IPS DF 6.9 (cell line): Measurements from ENCODE around the gene YWHAG.
A peak's percentile ranks its signal among the peaks of the same experiment; 100 is the strongest.
"Not testable (repeated sequence)": the region's sequence is repeated elsewhere in the genome, so short reads cannot be mapped to it uniquely, and the experiment has no call there.

Experiments
- DNase-seq: peaks from one replicate; pipeline ENCODE4 v3.0.0-alpha.2; 2013; ENCODE audit warnings: low read depth, low spot score
- H3K27ac ChIP-seq: one replicate; pipeline ENCODE4 v1.5.1; 2013; ENCODE audit warnings: low read length, control low read depth
- H3K27me3 ChIP-seq: 2 replicates; pipeline ENCODE4 v1.6.1; 2013; ENCODE audit warnings: mild to moderate bottlenecking, low read length; ENCODE audit not compliant: control insufficient read depth, insufficient read depth
- H3K36me3 ChIP-seq: 2 replicates; pipeline ENCODE4 v1.6.1; 2013; ENCODE audit warnings: low read length; ENCODE audit not compliant: control insufficient read depth, insufficient read depth
- H3K4me1 ChIP-seq: 2 replicates; pipeline ENCODE4 v1.6.1; 2013; ENCODE audit warnings: low read length; ENCODE audit not compliant: control insufficient read depth, insufficient read depth
- H3K4me3 ChIP-seq: 2 replicates; pipeline ENCODE4 v1.5.1; 2013; ENCODE audit warnings: mild to moderate bottlenecking, low read length
- H3K9me3 ChIP-seq: 2 replicates; pipeline ENCODE4 v1.6.1; 2013; ENCODE audit warnings: low read length, inconsistent platforms; ENCODE audit not compliant: control insufficient read depth, insufficient read depth
- WGBS: extraction: QIAGEN DNeasy Blood & Tissue Kit; methylation state at CpG from one replicate; pipeline ENCODE4 v1.1.7; 2013; ENCODE audit warnings: mixed read lengths, missing lambda C conversion rate; ENCODE audit not compliant: insufficient read length, insufficient coverage; 5-methylcytosine and 5-hydroxymethylcytosine counted together

YWHAG gene

DNA sequence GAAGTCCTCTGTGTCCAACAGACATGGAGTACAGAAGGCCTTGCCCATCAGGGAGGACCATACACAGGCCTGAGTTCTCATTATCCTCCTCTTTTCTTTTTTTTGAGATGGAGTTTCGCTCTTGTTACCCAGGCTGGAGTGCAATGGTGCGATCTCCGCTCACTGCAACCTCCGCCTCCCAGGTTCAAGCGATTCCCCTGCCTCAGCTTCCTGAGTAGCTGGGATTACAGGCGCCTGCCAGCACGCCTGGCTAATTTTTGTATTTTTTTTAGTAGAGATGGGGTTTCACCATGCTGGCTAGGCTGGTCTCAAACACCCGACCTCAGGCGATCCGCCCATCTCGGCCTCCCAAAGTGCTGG is 36.8 kb upstream of the YWHAG start:
- H3K9me3 ChIP-seq, DNase-seq, H3K27ac ChIP-seq, H3K27me3 ChIP-seq, H3K36me3 ChIP-seq, H3K4me3 ChIP-seq, H3K4me1 ChIP-seq: not testable (repeated sequence)
- WGBS, result no CpG with 5 or more reads among the region's 11 CpGs

DNA sequence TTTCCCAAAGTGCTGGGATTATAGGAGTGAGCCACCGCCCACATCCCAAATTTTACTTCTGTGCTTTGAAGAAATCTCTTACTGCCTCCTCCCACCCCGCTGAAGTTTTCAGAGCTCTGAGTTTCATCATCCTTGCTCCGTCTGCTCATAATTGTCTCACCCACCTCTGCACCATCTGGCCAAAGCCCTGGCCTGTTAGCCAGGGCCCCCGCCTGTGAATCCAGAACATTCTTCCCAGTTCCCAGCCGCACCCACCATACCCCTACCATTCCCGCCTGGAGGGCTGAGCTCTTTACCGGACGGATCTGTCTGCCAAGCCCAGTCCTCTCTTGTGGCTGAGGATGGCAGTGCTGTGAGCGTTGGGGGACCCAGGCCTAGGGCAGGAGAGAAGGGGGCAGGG is 36.2 kb upstream of the YWHAG start:
- no CpG with 5 or more reads among the region's 9 CpGs for WGBS
- DNase-seq, result no peak
- Histone ChIP-seq H3K27me3 (no peaks in the 10 kb centered on the region), H3K9me3 (no peaks in the 10 kb centered on the region), H3K27ac (no peak overlapping the region), H3K4me1 (peaks cover 9% of the 10 kb centered on the region; the same call in 1 of the 2 replicates), H3K4me3 (no peak overlapping the region), H3K36me3 (no peaks in the 10 kb centered on the region)

DNA sequence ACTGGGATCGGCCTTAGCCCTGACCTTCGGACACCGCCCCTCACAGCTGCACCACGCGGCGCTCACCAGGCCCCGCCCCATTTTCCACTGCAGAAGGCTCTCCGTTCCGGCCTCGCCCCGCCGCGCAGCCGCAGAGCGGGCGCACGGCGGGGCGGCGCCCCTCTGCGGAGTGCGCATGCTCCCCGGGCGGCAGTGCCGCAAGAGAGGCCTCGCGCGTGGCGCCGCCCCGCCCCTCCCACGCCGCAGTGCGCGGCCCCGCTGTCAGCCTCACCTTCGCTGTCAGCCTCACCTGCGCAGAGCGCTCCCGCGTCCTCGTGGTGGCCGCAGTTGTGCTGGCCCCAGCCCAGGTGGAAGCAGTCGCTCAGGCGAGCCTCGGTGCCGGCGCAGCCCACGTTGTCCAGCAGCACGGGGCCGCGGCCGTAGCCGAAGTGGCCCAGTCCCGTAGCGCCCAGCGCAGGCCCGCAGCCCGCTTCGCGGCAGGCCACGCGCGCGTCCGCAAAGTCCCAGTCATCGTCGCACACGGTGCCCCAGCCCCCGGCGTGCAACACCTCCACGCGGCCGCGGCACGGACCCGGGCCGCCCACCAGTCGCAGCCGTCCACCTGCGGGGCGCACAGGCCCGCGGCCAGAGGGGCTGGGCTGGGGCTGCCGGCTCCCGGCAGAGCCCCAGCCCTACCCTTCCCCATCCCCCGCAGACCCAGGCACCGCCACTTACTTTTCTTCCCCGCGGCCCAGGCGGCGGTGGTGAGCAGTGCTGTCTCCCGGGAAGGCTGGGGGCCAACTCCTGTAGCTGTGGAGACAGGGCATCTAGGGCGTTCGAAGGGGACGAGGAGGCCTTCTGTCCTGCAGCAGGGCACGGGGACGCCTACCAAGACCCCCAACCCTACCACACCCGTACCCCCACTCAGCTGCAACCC is 34.6 kb upstream of the YWHAG start:
- Histone ChIP-seq H3K27ac (no peak overlapping the region), H3K4me3 (peak overlapping the region; percentile 42; the same call in 1 of the 2 replicates), H3K27me3 (no peaks in the 10 kb centered on the region), H3K9me3 (no peaks in the 10 kb centered on the region), H3K4me1 (peaks cover 9% of the 10 kb centered on the region; the same call in 1 of the 2 replicates), H3K36me3 (no peaks in the 10 kb centered on the region)
- peak; percentile 83 for DNase-seq
- no CpG with 5 or more reads among the region's 99 CpGs for WGBS

DNA sequence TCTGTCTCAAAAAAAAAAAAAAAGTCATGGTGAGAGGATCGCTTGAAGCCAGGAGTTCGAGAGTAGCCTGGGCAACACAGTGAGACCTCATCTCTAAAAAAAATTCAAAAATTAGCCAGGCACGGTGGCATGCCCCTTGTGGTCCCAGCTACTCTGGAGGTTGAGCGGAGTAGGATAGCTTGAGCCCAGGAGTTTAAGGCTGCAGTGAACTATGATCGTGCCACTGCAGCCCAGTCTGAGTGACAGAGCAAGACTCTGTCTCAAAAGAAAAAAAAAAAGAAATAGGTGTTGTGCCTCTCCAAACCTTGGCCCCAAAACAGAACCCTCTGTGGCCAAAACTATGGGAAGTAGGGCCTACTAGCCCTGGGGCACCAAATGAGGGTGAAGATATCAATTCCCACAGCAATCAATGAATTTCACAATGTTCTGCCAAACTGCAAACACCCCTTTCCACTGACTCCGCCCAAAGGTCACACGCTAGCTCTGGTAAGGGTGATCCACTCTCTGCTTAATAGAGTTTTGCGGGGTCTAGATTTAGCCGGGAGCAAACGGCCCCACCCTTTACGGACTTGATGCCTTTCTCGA is 33.8 kb upstream of the YWHAG start:
- Histone ChIP-seq H3K27ac (no peak overlapping the region), H3K9me3 (no peaks in the 10 kb centered on the region), H3K36me3 (no peaks in the 10 kb centered on the region), H3K27me3 (no peaks in the 10 kb centered on the region), H3K4me1 (peaks cover 6% of the 10 kb centered on the region; the same call in 1 of the 2 replicates), H3K4me3 (no peak overlapping the region)
- no peak for DNase-seq
- whole genome bisulfite sequencing, result no CpG with 5 or more reads among the region's 12 CpGs

DNA sequence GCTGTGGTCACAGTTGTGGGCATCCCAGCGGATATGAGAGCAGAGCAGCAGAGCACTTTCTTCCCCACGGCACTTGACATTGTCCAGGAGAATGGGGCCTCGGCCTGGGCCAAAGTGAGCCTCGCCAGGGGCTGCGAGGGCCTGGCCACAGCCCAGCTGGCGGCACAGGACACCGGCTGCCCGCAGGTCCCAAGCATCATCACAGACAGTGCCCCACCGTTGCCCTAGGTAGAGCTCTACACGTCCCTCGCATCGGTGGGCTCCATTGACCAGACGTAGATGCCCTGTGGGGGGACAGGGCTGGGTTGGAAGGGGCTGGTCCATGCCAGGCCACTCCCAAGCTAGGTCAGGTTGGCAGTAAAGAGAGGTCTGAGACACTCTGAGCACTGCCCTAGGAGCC is 31.3 kb upstream of the YWHAG start:
- Histone ChIP-seq H3K36me3 (no peaks in the 10 kb centered on the region), H3K4me3 (no peak overlapping the region), H3K9me3 (no peaks in the 10 kb centered on the region), H3K4me1 (peaks cover under 1% of the 10 kb centered on the region; the same call in 1 of the 2 replicates), H3K27me3 (no peaks in the 10 kb centered on the region), H3K27ac (no peak overlapping the region)
- WGBS, result no CpG with 5 or more reads among the region's 13 CpGs
- DNase-seq, result no peak

DNA sequence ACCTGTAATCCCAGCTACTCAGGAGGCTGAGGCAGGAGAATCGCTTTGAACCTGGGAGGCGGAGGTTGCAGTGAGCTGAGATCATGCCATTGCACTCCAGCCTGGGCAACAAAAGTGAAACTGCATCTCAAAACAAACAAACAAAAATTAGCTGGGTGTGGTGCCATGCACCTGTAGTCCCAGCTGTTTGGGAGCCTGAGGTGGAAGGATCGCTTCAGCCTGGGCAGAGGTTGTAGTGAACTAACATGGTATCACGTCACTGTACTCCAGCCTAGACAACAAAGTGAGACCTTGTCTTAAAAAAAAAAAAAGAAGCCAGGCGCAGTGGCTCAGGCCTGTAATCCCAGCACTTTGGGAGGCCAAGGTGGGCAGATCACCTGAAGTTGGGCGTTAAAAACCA is 29.0 kb upstream of the YWHAG start:
- WGBS, result no CpG with 5 or more reads among the region's 6 CpGs
- H3K27ac ChIP-seq, H3K4me3 ChIP-seq, H3K36me3 ChIP-seq, DNase-seq, H3K4me1 ChIP-seq, H3K9me3 ChIP-seq, H3K27me3 ChIP-seq: not testable (repeated sequence)

DNA sequence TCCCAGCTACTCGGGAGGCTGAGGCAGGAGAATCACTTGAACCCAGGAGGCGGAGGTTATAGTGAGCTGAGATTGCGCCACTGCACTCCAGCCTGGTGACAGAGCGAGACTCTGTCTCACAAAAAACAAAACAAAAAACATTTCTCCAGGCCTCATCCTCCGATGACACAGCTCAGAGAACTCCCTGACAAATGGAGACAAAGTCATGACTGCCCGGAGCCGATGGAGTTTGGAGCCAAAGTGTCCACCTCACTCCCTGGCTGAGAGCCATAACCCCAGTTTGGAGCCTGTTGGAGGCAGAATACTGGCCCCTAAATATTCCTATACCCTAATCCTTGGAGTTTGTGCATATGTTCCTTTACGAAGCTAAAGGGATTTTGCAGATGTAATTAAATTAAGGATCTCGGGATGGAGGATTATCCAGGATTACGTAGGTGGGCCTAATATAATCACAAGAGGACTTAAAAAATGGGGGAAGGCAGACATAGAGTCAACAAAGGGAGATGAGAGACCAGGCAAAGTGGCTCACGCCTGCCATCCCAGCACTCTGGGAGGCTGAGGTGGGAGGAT is 28.0 kb upstream of the YWHAG start:
- no peak overlapping the region for H3K27ac ChIP-seq
- no peak for DNase-seq
- no peaks in the 10 kb centered on the region for H3K27me3 ChIP-seq
- no peaks in the 10 kb centered on the region for H3K9me3 ChIP-seq
- H3K36me3 ChIP-seq, result no peaks in the 10 kb centered on the region
- peaks cover 1% of the 10 kb centered on the region; the same call in 1 of the 2 replicates for H3K4me1 ChIP-seq
- no CpG with 5 or more reads among the region's 11 CpGs for WGBS
- H3K4me3 ChIP-seq, result no peak overlapping the region

DNA sequence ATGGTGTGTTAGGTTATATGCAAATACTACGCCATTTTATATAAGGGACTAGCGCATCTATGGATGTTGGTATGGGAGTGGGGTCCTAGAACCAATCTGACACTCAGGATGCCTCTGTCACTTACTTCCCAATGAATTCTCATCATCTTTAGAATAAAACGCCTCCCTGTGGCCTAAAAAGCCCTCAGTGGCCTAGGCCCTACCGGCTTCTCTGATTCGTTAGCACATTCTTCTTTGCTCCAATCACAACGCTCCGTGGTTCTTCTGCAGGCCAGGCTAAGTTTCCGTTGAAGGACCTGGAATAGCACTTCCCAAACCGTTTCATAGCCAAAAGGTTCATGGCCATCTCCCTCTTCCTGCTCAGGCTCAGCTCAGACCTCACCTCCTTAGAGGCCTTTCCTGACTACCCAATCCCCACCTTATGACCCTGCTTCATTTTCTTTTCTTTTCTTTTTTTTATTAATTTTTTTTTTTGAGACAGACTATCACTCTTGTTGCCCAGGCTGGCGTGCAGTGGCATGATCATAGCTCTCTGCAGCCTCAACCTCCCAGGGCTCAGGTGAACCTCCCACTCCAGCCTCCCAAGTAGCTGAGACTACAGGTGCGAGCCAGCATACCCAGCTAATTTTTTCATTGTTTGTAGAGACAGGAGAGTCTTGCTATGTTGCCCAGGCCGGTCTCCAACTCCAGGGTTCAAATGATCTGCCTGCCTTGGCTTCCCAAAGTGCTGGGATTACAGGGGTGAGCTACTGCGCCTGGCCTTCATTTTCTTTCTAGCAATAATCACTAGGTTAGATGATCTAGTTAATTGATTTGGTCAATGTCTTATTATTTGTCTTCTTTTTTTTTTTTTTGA is 24.5 kb upstream of the YWHAG start:
- WGBS, result no CpG with 5 or more reads among the region's 13 CpGs
- DNase-seq, result no peak

DNA sequence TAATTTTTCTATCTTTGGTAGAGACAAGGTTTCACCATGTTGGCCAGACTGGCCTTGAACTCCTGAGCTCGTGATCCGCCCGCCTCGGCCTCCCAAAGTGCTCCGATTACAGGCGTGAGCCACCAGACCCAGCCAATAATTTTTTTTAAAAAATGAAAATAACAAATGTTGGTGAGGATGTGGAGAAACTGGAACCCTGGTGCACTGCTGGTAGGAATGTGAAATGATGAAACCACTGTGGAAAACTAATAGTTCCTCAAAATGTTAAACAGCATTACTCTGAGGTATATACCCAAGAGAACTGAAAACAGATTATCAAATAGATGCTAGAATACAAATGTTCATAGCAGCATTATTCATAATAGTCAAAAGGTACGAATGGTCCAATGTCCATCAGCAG is 23.0 kb upstream of the YWHAG start:
- Histone ChIP-seq H3K36me3 (no peaks in the 10 kb centered on the region), H3K27ac (no peak overlapping the region), H3K9me3 (no peaks in the 10 kb centered on the region), H3K27me3 (no peaks in the 10 kb centered on the region), H3K4me1 (peaks cover 1% of the 10 kb centered on the region; the same call in 1 of the 2 replicates), H3K4me3 (no peak overlapping the region)
- no CpG with 5 or more reads among the region's 7 CpGs for WGBS
- DNase-seq, result no peak

More for the DNA sequence above, 24.5 kb upstream of the YWHAG start:
- Histone ChIP-seq H3K27me3 (no peaks in the 10 kb centered on the region), H3K4me1 (peaks cover 1% of the 10 kb centered on the region; the same call in 1 of the 2 replicates), H3K36me3 (no peaks in the 10 kb centered on the region), H3K4me3 (no peak overlapping the region), H3K9me3 (no peaks in the 10 kb centered on the region), H3K27ac (no peak overlapping the region)

DNA sequence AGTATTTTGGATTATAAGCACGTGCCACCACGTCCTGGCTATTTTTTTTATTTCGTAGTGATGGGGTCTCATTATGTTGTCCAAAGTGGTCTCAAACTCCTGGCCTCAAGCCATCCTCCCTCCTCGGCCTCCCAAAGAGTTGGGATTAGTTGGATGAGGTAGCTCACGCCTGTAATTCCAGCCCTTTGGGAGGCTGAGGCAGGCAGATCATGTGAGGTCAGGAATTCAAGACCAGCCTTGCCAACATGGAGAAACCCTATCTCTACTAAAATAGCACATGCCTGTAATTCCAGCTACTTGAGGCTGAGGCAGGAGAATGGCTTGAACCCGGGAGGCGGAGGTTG is 21.8 kb upstream of the YWHAG start:
- no peak for DNase-seq
- peaks cover 1% of the 10 kb centered on the region; the same call in 1 of the 2 replicates for H3K4me1 ChIP-seq
- no peaks in the 10 kb centered on the region for H3K9me3 ChIP-seq
- no peaks in the 10 kb centered on the region for H3K27me3 ChIP-seq
- H3K36me3 ChIP-seq, result no peaks in the 10 kb centered on the region
- no peak overlapping the region for H3K27ac ChIP-seq
- H3K4me3 ChIP-seq, result no peak overlapping the region
- no CpG with 5 or more reads among the region's 7 CpGs for WGBS
